ENCODE data around the gene IGSF22. TPM values are rescaled to one million over a fixed set of nuclear protein-coding genes. Genes with fewer than 3 reads are reported as not detected.

The IGSF22 gene
- total RNA-seq, 1 experiment from 2014 or later, result not detected

GRCh38 chr11:18754308-18754707 is 28.3 kb upstream of the IGSF22 start:
- peak; percentile 9 for DNase-seq
- Mint-ChIP-seq H3K4me3 (ENCODE audit: low read depth, unreplicated experiment) (no peak overlapping the region), H3K4me1 (ENCODE audit: low read depth, unreplicated experiment) (peaks cover 22% of the 10 kb centered on the region), H3K27me3 (ENCODE audit: unreplicated experiment) (peaks cover 19% of the 10 kb centered on the region), H3K36me3 (ENCODE audit: insufficient read depth, unreplicated experiment) (no peaks in the 10 kb centered on the region), H3K9me3 (ENCODE audit: low read depth, unreplicated experiment) (no peaks in the 10 kb centered on the region), H3K27ac (ENCODE audit: unreplicated experiment) (no peak overlapping the region)
- BruUV-seq (replicated peaks), result no TSS peak
- TF ChIP-seq CTCF (IDR thresholded peaks at IDR 0.05; ENCODE audit: unreplicated experiment), result no peak
- CTCF ChIA-PET, result interaction anchor here (1.0 kb wide), 1 partner anchor 18 kb away, joined by 3 read pairs; no protein-coding TSS in a partner anchor
- intact Hi-C loops (cut with micrococcal nuclease; ENCODE audit: unreplicated experiment), result no loop called here

GRCh38 chr11:18752502-18752901 is 26.5 kb upstream of the IGSF22 start:
- Mint-ChIP-seq H3K27me3 (ENCODE audit: unreplicated experiment) (peaks cover 4% of the 10 kb centered on the region), H3K4me1 (ENCODE audit: low read depth, unreplicated experiment) (peaks cover 22% of the 10 kb centered on the region), H3K27ac (ENCODE audit: unreplicated experiment) (no peak overlapping the region), H3K36me3 (ENCODE audit: insufficient read depth, unreplicated experiment) (no peaks in the 10 kb centered on the region), H3K4me3 (ENCODE audit: low read depth, unreplicated experiment) (no peak overlapping the region), H3K9me3 (ENCODE audit: low read depth, unreplicated experiment) (no peaks in the 10 kb centered on the region)
- no TSS peak for BruUV-seq (replicated peaks)
- DNase-seq, result no peak
- CTCF ChIA-PET, result no interaction called here
- no peak for TF ChIP-seq CTCF (IDR thresholded peaks at IDR 0.05; ENCODE audit: unreplicated experiment)
- intact Hi-C loops (cut with micrococcal nuclease; ENCODE audit: unreplicated experiment), result no loop called here

GRCh38 chr11:18750944-18751343 is 25.0 kb upstream of the IGSF22 start:
- CTCF ChIA-PET, result no interaction called here
- BruUV-seq (replicated peaks), result no TSS peak
- no peak for TF ChIP-seq CTCF (IDR thresholded peaks at IDR 0.05; ENCODE audit: unreplicated experiment)
- peaks cover 22% of the 10 kb centered on the region for H3K4me1 Mint-ChIP-seq (ENCODE audit: low read depth, unreplicated experiment)
- DNase-seq, result no peak
- H3K4me3 Mint-ChIP-seq (ENCODE audit: low read depth, unreplicated experiment), result no peak overlapping the region
- no peaks in the 10 kb centered on the region for H3K36me3 Mint-ChIP-seq (ENCODE audit: insufficient read depth, unreplicated experiment)
- H3K27me3 Mint-ChIP-seq (ENCODE audit: unreplicated experiment), result no peaks in the 10 kb centered on the region
- intact Hi-C loops (cut with micrococcal nuclease; ENCODE audit: unreplicated experiment), result no loop called here
- H3K27ac Mint-ChIP-seq (ENCODE audit: unreplicated experiment), result no peak overlapping the region
- H3K9me3 Mint-ChIP-seq (ENCODE audit: low read depth, unreplicated experiment), result no peaks in the 10 kb centered on the region

GRCh38 chr11:18749681-18750319 is 23.8 kb upstream of the IGSF22 start:
- Mint-ChIP-seq H3K36me3 (ENCODE audit: insufficient read depth, unreplicated experiment) (no peaks in the 10 kb centered on the region), H3K9me3 (ENCODE audit: low read depth, unreplicated experiment) (no peaks in the 10 kb centered on the region), H3K27me3 (ENCODE audit: unreplicated experiment) (no peaks in the 10 kb centered on the region), H3K27ac (ENCODE audit: unreplicated experiment) (no peak overlapping the region), H3K4me1 (ENCODE audit: low read depth, unreplicated experiment) (peaks cover 21% of the 10 kb centered on the region), H3K4me3 (ENCODE audit: low read depth, unreplicated experiment) (no peak overlapping the region)
- no peak for TF ChIP-seq CTCF (IDR thresholded peaks at IDR 0.05; ENCODE audit: unreplicated experiment)
- BruUV-seq (replicated peaks), result no TSS peak
- CTCF ChIA-PET, result interaction anchor here (0.8 to 1.1 kb wide), 4 partner anchors 12 to 224 kb away, joined by 3 to 8 read pairs (median 4); no protein-coding TSS in a partner anchor
- intact Hi-C loops (cut with micrococcal nuclease; ENCODE audit: unreplicated experiment), result no loop called here
- DNase-seq, result peak; percentile 64
